Bronchial epithelial cell (primary cell): Measurements from ENCODE around the gene HEATR3. TPM values are rescaled to one million over a fixed set of nuclear protein-coding genes. Genes with fewer than 3 reads are reported as not detected.

Experiments used
- DNase-seq: peaks from one replicate; pipeline ENCODE4 v3.0.0-alpha.2; 2010; ENCODE audit warnings: low read depth
- FAIRE-seq: peaks from 2 replicates; lab custom pipeline; 2011; peaks lifted over from hg19 to GRCh38; lab: Jason Lieb, UNC
- H3K27me3 ChIP-seq: 2 replicates; pipeline ENCODE4 v1.5.1; 2011; ENCODE audit warnings: low read length; ENCODE audit not compliant: control insufficient read depth, insufficient read depth
- H3K36me3 ChIP-seq: 2 replicates; pipeline ENCODE4 v1.5.1; 2011; ENCODE audit warnings: low read length; ENCODE audit not compliant: control insufficient read depth, insufficient read depth
- H3K4me3 ChIP-seq: 2 replicates; pipeline ENCODE4 v1.5.1; 2011; ENCODE audit warnings: mild to moderate bottlenecking, low read depth, low read length, control low read depth
- total RNA-seq: library from RNA; depleted of rRNA; stranded (reverse); fragments of >200 nt; gene quantifications from 2 replicates; pipeline ENCODE4 v1.2.1, GENCODE V29; 2014
- TF ChIP-seq, protein P1 (sequence below): IDR thresholded peaks from 2 replicates; pipeline ENCODE4 v1.5.1; 2011; ENCODE audit warnings: mild to moderate bottlenecking, moderate library complexity, low read length, control low read depth, inconsistent platforms; ENCODE audit not compliant: insufficient read depth, severe bottlenecking

HEATR3 gene
- total RNA-seq, 1 donor from 2014 or later = 16.1 TPM

DNA sequence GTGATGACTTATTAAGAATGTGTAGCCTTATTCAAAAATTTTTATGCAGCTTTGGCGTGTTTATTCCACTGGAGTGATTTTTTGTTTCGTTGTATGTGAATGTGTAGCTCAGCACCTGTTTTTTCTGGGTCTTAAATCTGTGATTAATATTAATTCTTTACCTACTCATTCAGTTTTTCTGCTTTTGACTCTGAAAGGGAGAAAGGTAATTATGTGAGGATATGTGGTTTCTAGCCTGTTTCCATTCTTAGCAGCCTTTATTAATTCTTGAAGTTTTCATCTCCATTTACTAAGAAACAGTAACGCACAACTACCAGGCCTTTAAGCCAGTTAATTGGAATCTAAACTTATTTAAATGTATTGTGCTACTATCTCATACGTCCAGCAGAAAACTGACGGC lies 7.0 kb downstream of the HEATR3 start:
- no peak for DNase-seq
- Histone ChIP-seq H3K36me3 (peaks cover 5% of the 10 kb centered on the region), H3K27me3 (no peaks in the 10 kb centered on the region), H3K4me3 (no peak overlapping the region)
- TF ChIP-seq, protein P1, sequence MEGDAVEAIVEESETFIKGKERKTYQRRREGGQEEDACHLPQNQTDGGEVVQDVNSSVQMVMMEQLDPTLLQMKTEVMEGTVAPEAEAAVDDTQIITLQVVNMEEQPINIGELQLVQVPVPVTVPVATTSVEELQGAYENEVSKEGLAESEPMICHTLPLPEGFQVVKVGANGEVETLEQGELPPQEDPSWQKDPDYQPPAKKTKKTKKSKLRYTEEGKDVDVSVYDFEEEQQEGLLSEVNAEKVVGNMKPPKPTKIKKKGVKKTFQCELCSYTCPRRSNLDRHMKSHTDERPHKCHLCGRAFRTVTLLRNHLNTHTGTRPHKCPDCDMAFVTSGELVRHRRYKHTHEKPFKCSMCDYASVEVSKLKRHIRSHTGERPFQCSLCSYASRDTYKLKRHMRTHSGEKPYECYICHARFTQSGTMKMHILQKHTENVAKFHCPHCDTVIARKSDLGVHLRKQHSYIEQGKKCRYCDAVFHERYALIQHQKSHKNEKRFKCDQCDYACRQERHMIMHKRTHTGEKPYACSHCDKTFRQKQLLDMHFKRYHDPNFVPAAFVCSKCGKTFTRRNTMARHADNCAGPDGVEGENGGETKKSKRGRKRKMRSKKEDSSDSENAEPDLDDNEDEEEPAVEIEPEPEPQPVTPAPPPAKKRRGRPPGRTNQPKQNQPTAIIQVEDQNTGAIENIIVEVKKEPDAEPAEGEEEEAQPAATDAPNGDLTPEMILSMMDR = no peak
- no peak for FAIRE-seq

DNA sequence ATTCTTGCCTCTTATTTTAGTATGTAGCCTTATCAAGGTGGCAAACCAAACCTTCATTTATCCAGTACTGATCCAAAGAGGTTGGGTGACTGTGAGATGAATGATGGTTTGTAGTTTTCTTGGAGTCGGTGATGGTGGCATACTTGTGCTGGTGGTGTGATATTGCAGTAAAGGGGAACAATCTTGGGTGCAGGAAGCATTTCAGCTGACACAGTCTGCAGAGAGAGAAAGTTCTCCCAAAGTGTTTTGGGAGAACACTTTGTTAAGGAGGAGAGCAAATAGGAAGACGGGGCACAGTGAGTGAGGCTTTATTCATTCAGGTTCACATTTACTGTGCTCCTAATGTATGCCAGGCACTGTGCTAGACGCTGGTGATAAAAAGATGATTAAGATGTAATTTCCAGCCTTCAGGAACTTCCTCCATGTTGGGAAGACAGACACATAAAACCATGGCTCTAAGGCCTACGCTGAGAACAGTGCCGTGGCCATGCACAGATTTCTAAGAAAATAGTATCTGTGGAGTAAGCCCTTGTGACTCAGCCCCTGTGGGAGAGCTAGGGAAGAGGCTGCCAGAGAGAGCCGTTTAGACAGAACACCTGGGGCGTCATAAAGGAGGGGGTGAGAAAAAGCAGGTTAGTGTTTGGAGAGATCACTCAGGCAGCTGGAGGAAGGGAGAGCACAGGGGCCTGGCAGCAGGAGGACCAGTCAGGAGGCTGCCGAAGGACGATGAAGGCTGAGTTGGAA lies 13.8 kb downstream of the HEATR3 start:
- H3K4me3 ChIP-seq = no peak overlapping the region
- FAIRE-seq = peak; percentile 13
- peaks cover 4% of the 10 kb centered on the region for H3K36me3 ChIP-seq
- no peaks in the 10 kb centered on the region for H3K27me3 ChIP-seq
- peak; percentile 34 for DNase-seq
- TF ChIP-seq, protein P1 = no peak

DNA sequence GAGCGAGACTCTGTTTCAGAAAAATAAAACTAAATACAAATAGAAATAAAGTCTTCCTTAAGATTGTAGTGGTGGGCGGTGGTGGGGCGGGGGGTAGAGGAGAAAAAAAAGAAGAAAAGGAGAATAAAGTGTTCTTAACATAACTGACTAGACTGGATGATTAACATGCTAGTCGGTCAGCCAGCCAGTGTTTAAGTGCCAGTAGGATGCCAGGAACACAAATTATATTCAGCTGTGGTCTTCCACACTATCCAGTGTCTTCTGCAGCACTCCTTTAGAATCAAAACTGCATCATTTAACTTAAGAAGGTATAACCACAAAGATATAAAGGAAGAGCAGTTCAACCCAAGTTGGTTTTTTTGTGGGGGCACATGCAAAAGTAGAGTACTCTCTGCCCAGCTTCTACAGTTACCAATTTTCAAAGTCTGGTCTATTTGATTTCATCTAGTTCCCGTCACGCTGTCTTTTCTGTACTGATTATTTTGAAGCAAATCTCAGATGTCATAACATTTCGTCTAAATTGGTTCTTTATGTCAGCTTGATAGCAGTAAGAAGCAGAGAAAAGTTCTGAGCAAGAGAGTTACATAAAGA lies 15.8 kb downstream of the HEATR3 start:
- H3K27me3 ChIP-seq = no peaks in the 10 kb centered on the region
- FAIRE-seq (no peak), DNase-seq (no peak)
- H3K36me3 ChIP-seq = peaks cover 6% of the 10 kb centered on the region
- TF ChIP-seq, protein P1 = no peak
- no peak overlapping the region for H3K4me3 ChIP-seq

DNA sequence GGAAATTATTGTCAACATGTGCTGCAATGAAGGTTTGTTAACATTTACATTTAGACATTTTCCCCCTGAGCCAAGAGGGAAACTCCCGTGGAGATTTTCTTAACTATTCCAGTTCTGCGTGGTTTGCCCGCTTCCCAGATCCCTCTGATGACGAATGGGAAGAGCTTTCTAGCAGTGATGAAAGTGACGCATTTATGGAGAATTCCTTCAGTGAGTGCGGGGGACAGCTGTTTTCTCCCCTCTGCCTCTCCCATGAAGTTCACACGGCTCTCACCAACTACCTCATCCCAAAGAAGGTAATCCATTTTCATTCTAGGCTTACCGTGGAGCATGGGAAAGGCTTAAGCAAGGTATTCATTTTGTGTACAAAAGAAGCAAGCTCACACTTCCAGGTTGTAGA lies 18.2 kb downstream of the HEATR3 start:
- TF ChIP-seq, protein P1 = no peak
- H3K36me3 ChIP-seq = peaks cover 6% of the 10 kb centered on the region
- H3K4me3 ChIP-seq = no peak overlapping the region
- DNase-seq (no peak), FAIRE-seq (no peak)
- no peaks in the 10 kb centered on the region for H3K27me3 ChIP-seq

DNA sequence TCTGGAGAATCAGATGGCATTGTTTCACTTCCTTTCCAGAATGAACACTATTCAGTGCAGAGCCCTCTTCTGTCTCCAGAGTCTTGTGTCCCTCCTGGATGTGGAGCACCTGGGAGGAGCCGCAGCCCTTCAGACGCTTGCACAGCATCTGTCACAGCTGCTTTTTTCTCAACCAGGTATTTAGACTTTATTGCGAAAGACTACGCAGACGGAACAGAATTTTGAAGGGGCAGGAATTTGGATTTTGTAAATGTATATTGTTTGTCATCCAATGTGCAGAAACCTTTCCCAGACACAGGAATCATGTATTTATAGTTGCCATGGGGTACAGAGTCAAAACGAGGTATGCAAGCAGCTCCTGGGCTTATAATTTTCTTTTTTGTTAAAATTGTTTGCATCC lies 20.4 kb downstream of the HEATR3 start:
- peaks cover 3% of the 10 kb centered on the region for H3K36me3 ChIP-seq
- FAIRE-seq (no peak), DNase-seq (no peak)
- H3K27me3 ChIP-seq = no peaks in the 10 kb centered on the region
- TF ChIP-seq, protein P1 = no peak
- no peak overlapping the region for H3K4me3 ChIP-seq
